ENCODE data around the gene PPP1R10.

DNA sequence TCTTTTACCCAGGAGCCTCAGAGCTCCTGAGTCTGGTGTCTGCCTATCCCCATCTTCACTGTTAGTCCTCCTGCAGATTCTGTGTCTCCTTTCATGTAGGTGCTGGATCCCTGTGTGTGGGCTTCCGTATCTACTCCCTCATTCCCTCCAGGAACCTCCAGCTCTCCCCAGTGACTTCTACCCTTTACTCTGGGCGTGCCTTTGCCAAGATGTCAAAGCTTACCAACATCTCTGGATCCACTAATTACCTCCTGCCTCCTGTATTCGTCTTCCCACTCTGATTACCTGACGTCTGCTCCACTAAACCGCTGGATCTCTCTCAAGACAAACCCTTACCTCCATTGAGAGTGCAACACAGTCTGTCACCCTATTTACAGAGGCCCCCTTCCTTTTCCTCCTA, 27.7 kb upstream of the PPP1R10 start:
- TF ChIP-seq POLR2A (IDR thresholded peaks at IDR 0.05) (no peak), POLR2AphosphoS5 (IDR thresholded peaks at IDR 0.05; ENCODE audit: insufficient read depth in 1 of 2, low read depth in 1 of 2) (no peak)

Measured in vagina (tissue), 2 donors.